Neural cell (in vitro differentiated cells): ENCODE measurements around the gene CFAP100.

Source experiments
- EZH2 ChIP-seq: fragments of 200-600, 300-800 bp; shearing (Covaris generic), sonication (generic); IDR thresholded peaks from 2 replicates; pipeline ENCODE4 v1.6.1; 2014; ENCODE audit warnings: antibody characterized with exemption, low read length, borderline replicate concordance, mild to moderate bottlenecking; ENCODE audit not compliant: insufficient read depth, poor library complexity, severe bottlenecking
- POLR2AphosphoS5 ChIP-seq: IDR thresholded peaks from 2 replicates; pipeline ENCODE4 v1.6.1; 2012
- RAD21 ChIP-seq: fragments of 450-650 bp; conservative IDR thresholded peaks from 2 replicates; pipeline ENCODE4 v1.6.1; 2014; ENCODE audit warnings: antibody characterized with exemption, mild to moderate bottlenecking, moderate library complexity
- SMC3 ChIP-seq: fragments of 450-650 bp; conservative IDR thresholded peaks from 2 replicates; pipeline ENCODE4 v1.6.1; 2014; ENCODE audit warnings: antibody characterized with exemption, mild to moderate bottlenecking, moderate library complexity; ENCODE audit not compliant: poor library complexity
- TAF1 ChIP-seq: IDR thresholded peaks from 2 replicates; pipeline ENCODE4 v1.6.1; 2012; ENCODE audit warnings: low read depth
- TF ChIP-seq, protein P1 (sequence below): fragments of 450-650 bp; IDR thresholded peaks from 2 replicates; pipeline ENCODE4 v1.5.1; 2014; ENCODE audit warnings: antibody characterized with exemption, mild to moderate bottlenecking, moderate library complexity; ENCODE audit not compliant: poor library complexity, severe bottlenecking

DNA sequence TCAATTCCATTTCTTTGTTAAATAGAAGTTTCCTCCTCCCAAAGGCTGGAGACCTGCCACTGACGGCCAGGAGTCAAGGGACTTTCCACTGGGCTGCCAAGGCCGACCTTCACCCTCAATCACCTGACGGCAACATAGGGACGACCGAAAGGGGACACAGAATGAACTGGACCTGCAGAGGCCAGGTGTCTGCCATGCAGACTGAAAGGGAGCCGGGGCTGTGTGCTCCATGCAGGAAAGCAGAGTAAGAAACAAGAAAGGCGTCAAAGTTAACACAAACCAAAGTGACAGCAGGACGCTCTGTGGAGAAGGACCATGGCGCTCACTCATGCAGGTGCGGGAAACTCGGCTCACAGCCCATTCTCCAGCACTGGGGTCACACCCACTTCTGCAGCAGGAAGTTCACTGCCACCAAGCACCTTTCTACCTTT, 54.9 kb downstream of the CFAP100 start:
- TF ChIP-seq RAD21 (no peak), EZH2 (no peak), TAF1 (no peak), POLR2AphosphoS5 (no peak), SMC3 (no peak)
- TF ChIP-seq, protein P1, sequence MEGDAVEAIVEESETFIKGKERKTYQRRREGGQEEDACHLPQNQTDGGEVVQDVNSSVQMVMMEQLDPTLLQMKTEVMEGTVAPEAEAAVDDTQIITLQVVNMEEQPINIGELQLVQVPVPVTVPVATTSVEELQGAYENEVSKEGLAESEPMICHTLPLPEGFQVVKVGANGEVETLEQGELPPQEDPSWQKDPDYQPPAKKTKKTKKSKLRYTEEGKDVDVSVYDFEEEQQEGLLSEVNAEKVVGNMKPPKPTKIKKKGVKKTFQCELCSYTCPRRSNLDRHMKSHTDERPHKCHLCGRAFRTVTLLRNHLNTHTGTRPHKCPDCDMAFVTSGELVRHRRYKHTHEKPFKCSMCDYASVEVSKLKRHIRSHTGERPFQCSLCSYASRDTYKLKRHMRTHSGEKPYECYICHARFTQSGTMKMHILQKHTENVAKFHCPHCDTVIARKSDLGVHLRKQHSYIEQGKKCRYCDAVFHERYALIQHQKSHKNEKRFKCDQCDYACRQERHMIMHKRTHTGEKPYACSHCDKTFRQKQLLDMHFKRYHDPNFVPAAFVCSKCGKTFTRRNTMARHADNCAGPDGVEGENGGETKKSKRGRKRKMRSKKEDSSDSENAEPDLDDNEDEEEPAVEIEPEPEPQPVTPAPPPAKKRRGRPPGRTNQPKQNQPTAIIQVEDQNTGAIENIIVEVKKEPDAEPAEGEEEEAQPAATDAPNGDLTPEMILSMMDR: no peak
